HCT116 (cell line): ENCODE data around the gene MED27. TPM values are rescaled to one million over a fixed set of nuclear protein-coding genes. Genes with fewer than 3 reads are reported as not detected.

Experiments used
- ATAC-seq: fragments of 200-7000 bp; cut with Tn5 transposase; 2 replicates; pipeline ENCODE4 v1.9.1; 2020; ENCODE audit warnings: mild to moderate bottlenecking, moderate library complexity
- BruUV-seq: library from RNA; stranded (reverse); fragments of 400-500 nt; replicated peaks from 2 replicates; lab custom pipeline; 2021; lab: Mats Ljungman, UMichigan
- CTCF ChIA-PET: fragments of 300-600 bp; sonication (Branson Sonifier 250); formaldehyde crosslinking; loops from one replicate; lab custom pipeline; 2021; ENCODE audit warnings: antibody characterized with exemption; lab: Charles Lee
- POLR2A ChIA-PET: fragments of 300-600, 350-600 bp; sonication (Branson Sonifier 250); formaldehyde crosslinking; loops from one replicate; lab custom pipeline; 2021; ENCODE audit warnings: antibody characterized with exemption; lab: Charles Lee
- RAD21 ChIA-PET, 2 experiments: fragments of 300-600 bp; sonication (Branson Sonifier 250); formaldehyde crosslinking; loops; one replicate each; lab custom pipeline; 2023; ENCODE audit warnings: low total read pairs in 2 of 2; ENCODE audit not compliant: uncharacterized antibody in 2 of 2, unreplicated experiment in 2 of 2, low non-redundant PET in 1 of 2; lab: Charles Lee
- DNase-seq: peaks from one replicate; pipeline ENCODE4 v3.0.0-alpha.2; 2010; ENCODE audit warnings: low read depth, low spot score
- H2AFZ ChIP-seq: fragments of 200-600 bp; shearing (Covaris generic), sonication (generic); 2 replicates; pipeline ENCODE4 v1.6.1; 2017; ENCODE audit warnings: low read depth, mixed run types, mixed read lengths, antibody characterized with exemption, low read length; ENCODE audit not compliant: poor library complexity, severe bottlenecking
- H3K27ac ChIP-seq: 2 replicates; pipeline ENCODE4 v1.5.1; 2012; ENCODE audit warnings: low read depth, low read length
- H3K27me3 ChIP-seq: fragments of 200-600 bp; sonication (generic); 2 replicates; pipeline ENCODE4 v1.6.1; 2016; ENCODE audit warnings: mixed run types, low read length, mixed read lengths; ENCODE audit not compliant: insufficient read depth
- H3K36me3 ChIP-seq, 2 experiments: fragments of 200-500 bp in 1 of 2; fragments of 200-600 bp in 1 of 2; sonication (Bioruptor generic) in 1 of 2; sonication (generic) in 1 of 2; 2 replicates each; pipeline versions ENCODE4 v1.5.1 to v1.6.1; 2014 to 2016; ENCODE audit warnings: low read length in 2 of 2, inconsistent platforms in 1 of 2, mixed read lengths in 1 of 2, mixed run types in 1 of 2; ENCODE audit not compliant: insufficient read depth in 2 of 2, control insufficient read depth in 1 of 2
- H3K4me1 ChIP-seq, 2 experiments: fragments of 200-600 bp in 1 of 2; sonication (generic) in 1 of 2; 2 replicates each; pipeline versions ENCODE4 v1.5.1 to v1.6.1; 2012 to 2017; ENCODE audit warnings: low read length in 2 of 2, inconsistent platforms in 1 of 2, mild to moderate bottlenecking in 1 of 2, mixed read lengths in 1 of 2, mixed run types in 1 of 2, moderate library complexity in 1 of 2; ENCODE audit not compliant: insufficient read depth in 2 of 2, control insufficient read depth in 1 of 2
- H3K4me2 ChIP-seq: fragments of 200-600 bp; sonication (generic); 2 replicates; pipeline ENCODE4 v1.6.1; 2017; ENCODE audit warnings: mixed run types, low read length, mixed read lengths
- H3K4me3 ChIP-seq, 2 experiments: fragments of 200-600 bp in 1 of 2; sonication (generic) in 1 of 2; replicated peaks in 1 of 2; 2 replicates each; pipeline ENCODE4 v1.5.1; 2011 to 2016; ENCODE audit warnings: low read length in 2 of 2, control low read depth in 1 of 2, low read depth in 1 of 2, mild to moderate bottlenecking in 1 of 2, mixed read lengths in 1 of 2, mixed run types in 1 of 2
- H3K79me2 ChIP-seq: fragments of 200-600 bp; sonication (generic); 2 replicates; pipeline ENCODE4 v1.6.1; 2017; ENCODE audit warnings: mild to moderate bottlenecking, mixed run types, low read length, moderate library complexity, mixed read lengths; ENCODE audit not compliant: insufficient read depth
- H3K9ac ChIP-seq: fragments of 200-600 bp; sonication (generic); 2 replicates; pipeline ENCODE4 v1.6.1; 2016; ENCODE audit warnings: low read length, mixed read lengths
- H3K9me2 ChIP-seq: fragments of 200-600 bp; sonication (generic), shearing (Covaris generic); 2 replicates; pipeline ENCODE4 v1.6.1; 2017; ENCODE audit warnings: mixed run types, mild to moderate bottlenecking, moderate library complexity; ENCODE audit not compliant: insufficient read depth
- H3K9me3 ChIP-seq, 2 experiments: fragments of 200-500 bp in 1 of 2; fragments of 200-600 bp in 1 of 2; sonication (Bioruptor generic) in 1 of 2; sonication (generic) in 1 of 2; 2 replicates each; pipeline ENCODE4 v1.6.1; 2014 to 2017; ENCODE audit warnings: low read length in 2 of 2, mixed read lengths in 2 of 2, inconsistent platforms in 1 of 2, low read depth in 1 of 2, mild to moderate bottlenecking in 1 of 2, mixed run types in 1 of 2, moderate library complexity in 1 of 2; ENCODE audit not compliant: control insufficient read depth in 1 of 2, insufficient read depth in 1 of 2
- H4K20me1 ChIP-seq: fragments of 200-600 bp; sonication (generic), shearing (Covaris generic); 2 replicates; pipeline ENCODE4 v1.6.1; 2017; ENCODE audit warnings: mixed run types, mild to moderate bottlenecking, moderate library complexity; ENCODE audit not compliant: insufficient read depth
- ATF3 ChIP-seq: IDR thresholded peaks from 2 replicates; pipeline ENCODE4 v1.6.1; 2012
- CBX3 ChIP-seq: IDR thresholded peaks from 2 replicates; pipeline ENCODE4 v1.6.1; 2012; ENCODE audit warnings: low read depth
- CEBPB ChIP-seq: IDR thresholded peaks from 2 replicates; pipeline ENCODE4 v1.6.1; 2012; ENCODE audit warnings: low read depth
- EGR1 ChIP-seq: IDR thresholded peaks from 2 replicates; pipeline ENCODE4 v1.6.1; 2012; ENCODE audit warnings: low read depth
- ELF1 ChIP-seq: IDR thresholded peaks from 2 replicates; pipeline ENCODE4 v1.6.1; 2012; ENCODE audit warnings: low read depth, borderline replicate concordance
- FOSL1 ChIP-seq: IDR thresholded peaks from 2 replicates; pipeline ENCODE4 v1.6.1; 2012; ENCODE audit warnings: low read depth
- JUND ChIP-seq: IDR thresholded peaks from 2 replicates; pipeline ENCODE4 v1.6.1; 2012
- POLR2A ChIP-seq: IDR thresholded peaks from 2 replicates; pipeline ENCODE4 v1.7.0; 2011; ENCODE audit warnings: borderline replicate concordance; ENCODE audit not compliant: insufficient read depth, insufficient read length; ENCODE audit errors: extremely low read depth
- POLR2AphosphoS5 ChIP-seq: IDR thresholded peaks from 2 replicates; pipeline ENCODE4 v1.6.1; 2011; ENCODE audit warnings: mild to moderate bottlenecking, low read depth, low read length, moderate library complexity
- RAD21 ChIP-seq: IDR thresholded peaks from 2 replicates; pipeline ENCODE4 v1.6.1; 2012; ENCODE audit warnings: low read depth, mild to moderate bottlenecking
- SIN3A ChIP-seq: IDR thresholded peaks from 2 replicates; pipeline ENCODE4 v1.6.1; 2012; ENCODE audit warnings: low read depth
- SP1 ChIP-seq: IDR thresholded peaks from 2 replicates; pipeline ENCODE4 v1.6.1; 2012; ENCODE audit warnings: low read depth
- SRF ChIP-seq: IDR thresholded peaks from 2 replicates; pipeline ENCODE4 v1.6.1; 2012; ENCODE audit warnings: low read depth
- TCF7L2 ChIP-seq: IDR thresholded peaks from 2 replicates; pipeline ENCODE4 v1.7.0; 2011; ENCODE audit warnings: borderline replicate concordance, inconsistent platforms; ENCODE audit not compliant: insufficient read depth, insufficient read length; ENCODE audit errors: extremely low read depth
- YY1 ChIP-seq: IDR thresholded peaks from 2 replicates; pipeline ENCODE4 v1.6.1; 2011; ENCODE audit warnings: low read length, low read depth, moderate library complexity, mild to moderate bottlenecking; ENCODE audit not compliant: insufficient replicate concordance; ENCODE audit errors: extremely low read depth
- ZBTB33 ChIP-seq: IDR thresholded peaks from 2 replicates; pipeline ENCODE4 v1.6.1; 2011; ENCODE audit warnings: mild to moderate bottlenecking, low read length, moderate library complexity; ENCODE audit not compliant: insufficient replicate concordance; ENCODE audit errors: extremely low read depth
- ZFX ChIP-seq: fragments of 450-650 bp; IDR thresholded peaks from 2 replicates; pipeline ENCODE4 v1.6.1; 2017
- ZNF274 ChIP-seq: fragments of 200-500 bp; sonication (Bioruptor generic); IDR thresholded peaks from 2 replicates; pipeline ENCODE4 v1.6.1; 2014; ENCODE audit warnings: mild to moderate bottlenecking, low read depth, low read length, inconsistent platforms
- intact Hi-C: fragments of 100-400 bp; cut with micrococcal nuclease; formaldehyde crosslinking; loops from 2 replicates; pipeline ENCODE4 v1.10.0; 2022
- total RNA-seq: library from RNA; stranded (reverse); gene quantifications from one replicate; pipeline ENCODE4 v1.2.1, GENCODE V29; 2021; ENCODE audit not compliant: unreplicated experiment
- TF ChIP-seq, protein P1 (sequence below): IDR thresholded peaks from 2 replicates; pipeline ENCODE4 v1.6.1; 2012

MED27 gene
- total RNA-seq, 1 experiment from 2014 or later, result 26.9 TPM

DNA sequence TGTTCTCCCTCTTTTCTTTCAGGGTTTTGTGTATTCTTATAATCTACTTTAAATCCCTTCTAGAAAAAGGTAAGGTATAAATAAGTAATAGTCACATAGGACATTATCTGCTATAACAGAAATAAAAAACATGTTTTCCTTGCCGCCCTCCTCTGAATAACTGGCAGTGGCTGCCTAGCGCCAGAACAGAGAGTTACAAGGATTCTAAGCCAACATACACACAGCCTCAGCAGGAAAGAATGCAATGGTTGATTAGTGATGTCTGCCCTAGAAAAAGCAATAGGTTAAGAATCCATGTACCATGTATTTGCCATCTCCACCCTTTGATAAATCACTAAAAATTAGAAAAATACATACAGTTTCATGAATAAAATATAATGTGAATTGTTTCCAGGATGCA lies 4.9 kb downstream of the MED27 start:
- H3K9me3 ChIP-seq, result no peaks in the 10 kb centered on the region
- H2AFZ ChIP-seq, result no peak overlapping the region
- peaks cover 4 to 6% of the 10 kb centered on the region in 2 experiments; a peak in 3 of 4 replicates for H3K36me3 ChIP-seq
- H3K4me2 ChIP-seq, result no peak overlapping the region
- peaks cover 2 to 21% of the 10 kb centered on the region in 2 experiments; a peak in 2 of 4 replicates for H3K4me1 ChIP-seq
- ChIA-PET RAD21 (no interaction called here), CTCF (no interaction called here), POLR2A (no interaction called here)
- no TSS peak for BruUV-seq
- H3K9me2 ChIP-seq, result no peaks in the 10 kb centered on the region
- intact Hi-C loops, result no loop called here
- H4K20me1 ChIP-seq, result no peaks in the 10 kb centered on the region
- no peak overlapping the region for H3K27ac ChIP-seq
- H3K79me2 ChIP-seq, result peaks cover 82% of the 10 kb centered on the region
- no peak for TF ChIP-seq SRF
- TF ChIP-seq POLR2AphosphoS5, result no peak
- no peak for TF ChIP-seq ELF1
- TF ChIP-seq YY1, result no peak
- no peak for TF ChIP-seq TCF7L2
- TF ChIP-seq CEBPB, result no peak
- TF ChIP-seq EGR1, result no peak
- no peak for TF ChIP-seq POLR2A
- TF ChIP-seq ZNF274, result no peak
- TF ChIP-seq ZFX, result no peak
- TF ChIP-seq SP1, result no peak
- TF ChIP-seq SIN3A, result no peak
- H3K27me3 ChIP-seq, result no peaks in the 10 kb centered on the region
- ATAC-seq (no peak), DNase-seq (no peak)
- H3K4me3 ChIP-seq, result no peak overlapping the region
- no peak overlapping the region for H3K9ac ChIP-seq

- no peaks in the 10 kb centered on the region for H4K20me1 ChIP-seq
- no peak overlapping the region for H3K4me3 ChIP-seq
- RAD21 ChIA-PET, result no interaction called here
- DNase-seq (no peak), ATAC-seq (no peak)
- no peaks in the 10 kb centered on the region for H3K9me2 ChIP-seq
- H3K9me3 ChIP-seq, result no peaks in the 10 kb centered on the region
- peaks cover 67% of the 10 kb centered on the region for H3K79me2 ChIP-seq
- POLR2A ChIA-PET, result no interaction called here
- H3K9ac ChIP-seq, result no peak overlapping the region
- H3K27ac ChIP-seq, result no peak overlapping the region
- H3K4me1 ChIP-seq, result peaks cover 2 to 12% of the 10 kb centered on the region in 2 experiments; a peak in 2 of 4 replicates
- H3K27me3 ChIP-seq, result no peaks in the 10 kb centered on the region
- no TSS peak for BruUV-seq
- intact Hi-C loops, result no loop called here
- no peak overlapping the region for H3K4me2 ChIP-seq
- H3K36me3 ChIP-seq, result peaks cover 4 to 6% of the 10 kb centered on the region in 2 experiments; a peak in 3 of 4 replicates
- CTCF ChIA-PET, result no interaction called here
- no peak overlapping the region for H2AFZ ChIP-seq
- no peak for TF ChIP-seq SIN3A
- TF ChIP-seq YY1, result no peak
- no peak for TF ChIP-seq RAD21
- TF ChIP-seq CEBPB, result no peak
- TF ChIP-seq FOSL1, result no peak
- TF ChIP-seq ATF3, result no peak
- TF ChIP-seq, protein P1, sequence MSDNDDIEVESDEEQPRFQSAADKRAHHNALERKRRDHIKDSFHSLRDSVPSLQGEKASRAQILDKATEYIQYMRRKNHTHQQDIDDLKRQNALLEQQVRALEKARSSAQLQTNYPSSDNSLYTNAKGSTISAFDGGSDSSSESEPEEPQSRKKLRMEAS, result no peak
- no peak for TF ChIP-seq ZFX
- no peak for TF ChIP-seq CBX3
- no peak for TF ChIP-seq JUND
- TF ChIP-seq TCF7L2, result no peak
- no peak for TF ChIP-seq ZBTB33
- TF ChIP-seq SP1, result no peak
- TF ChIP-seq EGR1, result no peak
Observed at GRCh38 chr9:132071847-132072507, 7.7 kb downstream of the MED27 start.
